Measurements from ENCODE around the gene TSPAN14.

The TSPAN14 gene

GRCh38 chr10:80554050-80554449 is 99.9 kb downstream of the TSPAN14 start:
- no peak for DNase-seq

GRCh38 chr10:80555415-80555814 is 101.3 kb downstream of the TSPAN14 start:
- DNase-seq = no peak

GRCh38 chr10:80561950-80562349 is 107.8 kb downstream of the TSPAN14 start:
- no peak for DNase-seq

- no peak for DNase-seq
These were observed 113.2 kb downstream of the TSPAN14 start for GRCh38 chr10:80567292-80567691.

GRCh38 chr10:80569131-80569895 is 115.2 kb downstream of the TSPAN14 start:
- no peak for DNase-seq

GRCh38 chr10:80571352-80571751 is 117.2 kb downstream of the TSPAN14 start:
- no peak for DNase-seq

GRCh38 chr10:80579181-80579763 is 125.2 kb downstream of the TSPAN14 start:
- DNase-seq = no peak

GRCh38 chr10:80579849-80580637 is 125.9 kb downstream of the TSPAN14 start:
- DNase-seq = no peak

- peak; percentile 7 for DNase-seq
These were observed 126.7 kb downstream of the TSPAN14 start for GRCh38 chr10:80580638-80581468.

GRCh38 chr10:80581469-80581835 is 127.3 kb downstream of the TSPAN14 start:
- DNase-seq = no peak

- no peak for DNase-seq
These were observed 128.3 kb downstream of the TSPAN14 start for GRCh38 chr10:80582286-80582960.

All from NCI-H510A (cell line).